ENCODE results near the gene PRM3. TPM values are rescaled to one million over a fixed set of nuclear protein-coding genes. Genes with fewer than 3 reads are reported as not detected.

The PRM3 gene
- total RNA-seq, 1 donor from 2014 or later, result not detected

GRCh38 chr16:11259655-11260595 lies 13.5 kb downstream of the PRM3 start:
- intact Hi-C loops (cut with micrococcal nuclease), result no loop called here

GRCh38 chr16:11258553-11259492 lies 14.6 kb downstream of the PRM3 start:
- intact Hi-C loops (cut with micrococcal nuclease), result loop anchor here (1.0 kb wide), 1 partner anchor 95 kb away; no protein-coding TSS in a partner anchor

- intact Hi-C loops (cut with micrococcal nuclease), result loop anchor here (1.0 to 2.0 kb wide), 3 partner anchors 53 to 286 kb away; no protein-coding TSS in a partner anchor
Measured at GRCh38 chr16:11257131-11257938, 16.1 kb downstream of the PRM3 start.

- intact Hi-C loops (cut with micrococcal nuclease), result loop anchor here (1.0 to 2.0 kb wide), 7 partner anchors 54 to 292 kb away; partner anchors contain the start of gene RMI2
Measured at GRCh38 chr16:11256661-11257130, 16.7 kb downstream of the PRM3 start.

- intact Hi-C loops (cut with micrococcal nuclease), result loop anchor here (1.0 to 2.0 kb wide), 6 partner anchors 55 to 292 kb away; partner anchors contain the start of gene RMI2
Measured at GRCh38 chr16:11255737-11256660, 17.4 kb downstream of the PRM3 start, which contains the start of gene SOCS1. Gene SOCS1, minus strand, starts transcription at chr16:11256204. Its CDS starts 726 bp downstream, at chr16:11255478.

GRCh38 chr16:11254913-11255736 lies 18.3 kb downstream of the PRM3 start:
- intact Hi-C loops (cut with micrococcal nuclease), result no loop called here

GRCh38 chr16:11253995-11254912 lies 19.2 kb downstream of the PRM3 start:
- intact Hi-C loops (cut with micrococcal nuclease), result loop anchor here (2.0 kb wide), 1 partner anchor 159 kb away; no protein-coding TSS in a partner anchor

- intact Hi-C loops (cut with micrococcal nuclease), result loop anchor here (2.0 kb wide), 1 partner anchor 159 kb away; no protein-coding TSS in a partner anchor
Measured at GRCh38 chr16:11253009-11253994, 20.1 kb downstream of the PRM3 start.

- intact Hi-C loops (cut with micrococcal nuclease), result loop anchor here (1.0 to 2.0 kb wide), 4 partner anchors 19 to 200 kb away; no protein-coding TSS in a partner anchor
Measured at GRCh38 chr16:11252482-11252931, 20.9 kb downstream of the PRM3 start.

- intact Hi-C loops (cut with micrococcal nuclease), result loop anchor here (1.0 to 2.0 kb wide), 4 partner anchors 19 to 200 kb away; no protein-coding TSS in a partner anchor
Measured at GRCh38 chr16:11251525-11252481, 21.6 kb downstream of the PRM3 start.

GRCh38 chr16:11250786-11251524 lies 22.5 kb downstream of the PRM3 start:
- intact Hi-C loops (cut with micrococcal nuclease), result no loop called here

GRCh38 chr16:11250091-11250785 lies 23.2 kb downstream of the PRM3 start:
- intact Hi-C loops (cut with micrococcal nuclease), result no loop called here
